GM21576 (cell line): ENCODE data around the gene PAK2.
"Not testable (repeated sequence)": the region's sequence is repeated elsewhere in the genome, so short reads cannot be mapped to it uniquely, and the experiment has no call there.

Experiments
- ATAC-seq: cut with Tn5 transposase; IDR thresholded peaks from one replicate; pipeline ENCODE4 v1.9.1; 2021; ENCODE audit warnings: mild to moderate bottlenecking, moderate library complexity; ENCODE audit not compliant: unreplicated experiment

PAK2 gene

DNA sequence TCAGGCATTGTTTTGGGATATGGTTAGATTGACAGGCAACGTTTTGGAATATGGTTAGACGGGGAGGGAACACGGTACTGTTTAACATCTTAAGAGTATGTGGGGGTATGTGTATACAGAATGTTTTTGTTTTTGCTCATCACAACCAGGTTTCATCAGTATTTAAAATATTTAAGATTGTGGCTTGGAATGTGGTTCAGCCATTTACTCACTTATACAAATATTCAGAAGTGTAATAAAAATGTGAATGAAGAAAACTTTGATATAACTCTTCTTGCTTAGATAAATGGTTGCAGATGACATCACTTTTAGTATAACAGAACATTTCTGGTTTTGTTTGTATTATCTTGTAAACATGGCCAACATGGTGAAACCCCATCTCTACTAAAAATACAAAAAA is 3.9 kb upstream of the PAK2 start:
- no peak for ATAC-seq

GRCh38 chr3:196736670-196737374 is 2.8 kb upstream of the PAK2 start:
- no peak for ATAC-seq

GRCh38 chr3:196737655-196738054 is 2.0 kb upstream of the PAK2 start:
- ATAC-seq: no peak

GRCh38 chr3:196740481-196741248 is 1.0 kb downstream of the PAK2 start:
- peak; percentile 18 for ATAC-seq

GRCh38 chr3:196741249-196741889 is 1.7 kb downstream of the PAK2 start:
- no peak for ATAC-seq

DNA sequence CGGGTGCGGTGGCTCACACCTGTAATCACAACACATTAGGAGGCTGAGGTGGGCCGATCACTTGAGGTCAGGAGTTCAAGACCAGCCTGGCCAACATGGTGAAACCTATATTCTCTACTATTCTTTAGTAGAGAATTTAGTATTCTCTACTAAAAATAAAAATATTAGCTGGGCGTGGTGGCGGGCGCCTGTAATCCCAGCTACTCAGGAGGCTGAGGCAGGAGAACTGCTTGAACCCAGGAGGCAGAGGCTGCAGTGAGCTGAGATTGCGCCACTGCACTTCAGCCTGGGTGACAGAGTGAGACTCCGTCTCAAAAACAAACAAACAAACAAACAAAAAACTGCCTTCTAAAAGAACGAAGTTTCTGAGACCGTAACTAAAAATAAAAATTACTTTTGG is 3.9 kb downstream of the PAK2 start:
- not testable (repeated sequence) for ATAC-seq

DNA sequence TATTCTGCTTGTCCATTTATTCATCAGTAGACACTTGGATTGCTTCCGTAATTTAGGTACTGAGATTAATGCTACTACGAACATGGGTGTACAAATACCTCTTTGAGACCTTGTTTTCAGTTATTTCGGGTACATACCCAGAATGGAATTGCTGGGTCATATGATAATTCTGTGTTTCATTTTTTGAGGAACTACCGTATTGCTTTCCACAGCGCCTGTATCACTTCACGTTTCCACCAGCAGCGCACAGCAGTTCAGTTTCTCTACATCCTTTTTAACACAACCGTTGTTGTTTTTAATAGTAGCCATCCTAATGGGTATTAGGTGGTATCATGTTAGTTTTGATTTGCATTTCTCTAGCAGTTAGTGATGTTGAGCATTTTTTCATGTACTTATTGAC is 9.5 kb downstream of the PAK2 start:
- ATAC-seq: no peak

DNA sequence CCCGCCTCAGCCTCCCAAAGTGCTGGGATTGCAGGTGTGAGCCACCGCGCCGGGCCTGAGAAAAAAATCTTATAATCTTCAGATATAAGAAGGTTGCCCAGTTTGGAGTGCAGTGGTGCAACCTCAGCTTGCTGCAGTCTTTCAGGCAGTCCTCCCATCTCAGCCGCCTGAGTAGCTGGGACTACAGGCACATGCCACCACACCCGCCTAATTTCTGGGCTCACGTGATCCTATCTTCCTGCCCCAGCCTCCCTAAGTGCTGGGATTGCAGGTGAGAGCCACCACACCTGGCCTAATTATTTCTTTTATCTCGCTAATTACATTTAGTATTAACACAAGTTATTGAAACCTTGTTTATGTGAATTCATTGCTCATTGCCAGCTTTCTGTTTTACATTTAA is 13.5 kb downstream of the PAK2 start:
- ATAC-seq: no peak

- no peak for ATAC-seq
Observed at GRCh38 chr3:196754091-196754981, 14.7 kb downstream of the PAK2 start.

- ATAC-seq: no peak
Observed at GRCh38 chr3:196756732-196757131, 17.1 kb downstream of the PAK2 start.

DNA sequence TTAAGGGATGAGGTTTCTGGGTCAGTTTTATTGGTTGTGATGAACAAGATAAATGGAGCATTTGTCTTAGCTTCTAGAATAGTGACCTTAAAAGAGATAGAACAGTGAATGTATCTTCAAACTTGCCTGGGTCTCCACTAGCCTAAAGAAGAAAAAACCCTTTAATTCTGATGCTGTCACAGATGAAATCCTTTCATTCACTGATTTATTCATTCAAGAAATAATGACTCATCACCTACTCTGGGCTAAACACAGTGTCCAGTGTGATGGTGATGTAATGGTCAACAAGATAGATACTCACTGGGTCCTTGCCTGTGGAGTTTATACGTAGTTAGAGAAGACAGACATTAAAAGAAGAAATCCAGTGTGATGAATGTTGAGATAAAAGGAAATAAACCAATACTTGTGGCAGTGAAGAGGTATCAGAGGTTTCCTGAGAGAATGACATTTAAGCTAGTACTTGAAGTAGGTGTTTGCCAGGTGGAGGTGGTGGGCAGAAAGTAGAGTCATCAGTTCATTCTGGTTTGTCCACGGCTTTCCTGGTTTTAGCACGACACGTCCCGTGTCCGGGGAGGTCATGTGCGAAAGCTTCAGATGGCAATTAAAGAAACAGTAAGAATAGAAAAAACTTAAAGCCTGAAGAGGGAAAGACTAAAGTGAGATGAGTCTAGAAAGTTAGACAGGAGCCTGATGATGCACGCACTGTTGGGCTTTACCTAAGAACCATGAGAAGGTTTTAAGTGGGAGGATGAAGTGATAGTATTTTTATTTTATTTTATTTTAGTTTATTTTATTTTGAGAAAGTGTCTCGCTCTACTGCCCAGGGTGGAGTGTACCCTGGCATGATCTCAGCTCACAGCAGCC is 18.5 kb downstream of the PAK2 start:
- ATAC-seq: no peak

DNA sequence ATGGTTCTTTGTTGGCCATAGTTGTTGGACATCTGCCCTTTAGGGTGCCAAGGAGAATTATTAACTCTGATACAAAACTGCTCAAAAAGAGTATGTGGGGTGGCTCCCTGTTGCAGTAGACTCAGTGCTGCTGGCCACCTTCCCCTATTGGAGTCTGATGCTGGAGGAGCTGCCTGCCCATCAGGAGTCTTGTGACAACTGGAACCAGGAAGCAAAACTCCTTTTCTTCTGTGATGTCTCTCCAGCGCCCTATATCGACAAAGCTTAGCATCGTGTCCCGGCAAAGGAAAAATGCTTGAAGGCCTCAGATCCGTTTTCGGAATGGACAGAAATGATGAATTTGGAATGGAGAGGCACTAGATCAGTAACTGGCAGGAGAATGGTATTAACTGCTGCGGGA is 23.5 kb downstream of the PAK2 start:
- ATAC-seq: no peak

DNA sequence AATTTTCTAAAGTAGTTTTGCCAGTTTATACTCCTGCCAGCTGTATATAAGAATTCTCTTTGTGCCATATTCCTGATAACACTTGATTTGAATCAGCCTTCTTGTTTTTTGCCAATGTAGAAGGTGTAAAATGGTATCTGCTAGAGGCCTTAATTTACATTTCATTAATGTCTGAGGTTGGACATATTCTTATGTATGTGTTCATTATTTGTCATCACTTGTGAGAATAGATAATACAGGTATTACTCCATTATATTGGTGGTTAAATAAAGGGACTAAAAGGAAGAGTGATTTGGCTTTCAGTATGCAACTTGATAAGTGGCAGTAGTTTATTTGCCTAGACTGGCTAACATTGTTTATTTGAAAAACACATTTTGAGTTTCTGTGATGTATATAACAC is 25.8 kb downstream of the PAK2 start:
- no peak for ATAC-seq

DNA sequence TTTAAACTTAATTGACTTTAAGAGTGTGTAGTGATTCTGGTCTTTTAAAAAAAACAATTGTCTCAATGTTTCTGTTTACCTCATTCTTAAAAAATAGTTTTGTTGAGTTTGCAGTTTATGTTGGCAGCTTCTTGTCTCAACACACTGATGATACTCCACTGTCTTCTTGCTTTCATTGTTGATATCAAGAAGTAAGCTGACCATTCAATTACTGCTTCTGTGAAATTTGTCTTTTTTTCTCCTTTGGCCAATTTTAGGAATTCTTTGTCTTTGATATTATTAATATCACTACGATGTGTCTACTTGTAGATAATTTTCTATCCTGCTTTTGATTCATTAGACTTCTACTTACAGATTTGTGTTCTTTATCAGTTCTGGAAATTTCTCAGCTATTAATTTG is 31.4 kb downstream of the PAK2 start:
- no peak for ATAC-seq

DNA sequence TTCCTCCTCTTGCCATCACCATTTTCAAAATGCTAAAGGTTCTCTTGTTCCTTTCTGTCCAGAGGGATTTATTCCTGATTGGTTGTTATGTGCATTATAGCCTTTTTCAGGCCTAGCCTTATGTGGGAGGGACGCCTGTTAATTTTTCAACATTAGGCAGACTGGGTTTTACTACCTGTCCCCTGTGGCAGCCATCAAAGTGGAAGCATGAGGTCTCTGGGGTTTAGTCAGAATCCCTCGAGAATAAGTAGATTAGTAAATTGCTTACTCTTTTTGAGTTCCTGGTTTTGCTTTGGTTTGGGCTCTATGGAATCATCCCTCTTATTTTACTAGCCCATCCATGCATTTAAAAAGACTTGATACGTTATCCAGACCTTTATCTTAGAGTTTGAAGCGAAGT is 32.4 kb downstream of the PAK2 start:
- ATAC-seq: no peak

- no peak for ATAC-seq
Observed at GRCh38 chr3:196772897-196773296, 33.2 kb downstream of the PAK2 start.

DNA sequence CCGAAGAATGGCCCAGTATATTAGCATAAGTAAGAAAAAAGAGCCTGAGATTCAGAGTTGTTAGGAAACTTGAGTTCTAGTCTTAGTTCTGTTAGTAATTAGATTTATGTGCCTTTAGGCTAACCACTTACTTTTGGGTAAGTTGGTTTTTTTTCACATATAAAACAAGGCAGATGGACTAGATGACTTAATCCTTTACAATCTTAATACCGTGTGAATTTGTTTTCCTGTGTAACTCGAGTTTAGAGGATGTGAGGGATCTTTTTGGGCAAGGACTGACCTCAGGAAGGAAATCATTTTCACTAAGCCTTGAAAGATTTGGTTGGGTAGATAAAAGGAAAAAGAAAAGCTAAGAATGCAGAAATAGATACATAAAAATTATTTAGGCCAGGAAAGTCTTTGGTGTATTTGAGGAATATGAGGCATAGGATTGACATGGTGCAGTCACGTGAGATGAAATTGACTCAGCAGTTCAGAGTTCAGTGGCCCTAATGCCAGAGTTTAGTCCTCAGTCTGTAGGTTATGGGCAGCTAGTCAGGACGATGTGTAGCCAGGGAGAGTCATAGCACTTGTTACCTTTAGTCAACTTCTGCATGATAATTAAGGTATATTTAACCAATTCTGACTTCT is 34.6 kb downstream of the PAK2 start:
- no peak for ATAC-seq

- no peak for ATAC-seq
Observed at GRCh38 chr3:196774848-196775422, 35.3 kb downstream of the PAK2 start.

DNA sequence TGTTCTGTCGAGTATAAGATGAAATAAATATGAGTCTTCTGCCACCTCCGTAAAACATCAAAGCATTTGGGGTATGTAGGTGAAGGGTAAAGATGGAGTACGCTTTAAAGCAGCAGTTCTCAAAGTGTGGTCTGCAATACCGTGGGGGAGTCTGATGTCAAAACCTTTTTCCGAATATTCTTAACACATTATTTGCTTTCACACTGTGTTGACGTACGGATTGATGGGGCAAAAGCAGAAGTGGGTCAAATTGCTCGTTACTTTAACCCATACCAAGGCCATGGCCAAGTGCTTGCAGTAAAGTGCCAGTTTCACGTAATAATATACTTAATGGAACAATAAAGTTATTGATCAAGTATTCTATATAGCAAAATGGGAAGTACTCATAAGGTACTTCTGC is 36.3 kb downstream of the PAK2 start:
- ATAC-seq: no peak
